A549 (cell line): ENCODE data around the gene TRPM4. TPM values are rescaled to one million over a fixed set of nuclear protein-coding genes. Genes with fewer than 3 reads are reported as not detected.
A peak's percentile ranks its signal among the peaks of the same experiment; 100 is the strongest.

Source experiments
- ATAC-seq, 2 experiments: fragments of 200-7000 bp in 1 of 2; fragments of >200 bp in 1 of 2; cut with Nextera tagmentation in 1 of 2; cut with Tn5 transposase in 1 of 2; 3 replicates each; pipeline versions ENCODE4 v1.8.0 to v1.9.1; 2018 to 2020; ENCODE audit warnings: mild to moderate bottlenecking in 1 of 2, moderate library complexity in 1 of 2
- CTCF ChIA-PET: fragments of 300-600 bp; sonication (Branson Sonifier 250); formaldehyde crosslinking; extraction: SDS; loops from one replicate; lab custom pipeline; 2021; ENCODE audit warnings: antibody characterized with exemption, inconsistent platforms; lab: Yijun Ruan, JAX
- POLR2A ChIA-PET: fragments of 350-600 bp; formaldehyde crosslinking; extraction: SDS; loops from one replicate; lab custom pipeline; 2021; ENCODE audit warnings: antibody characterized with exemption, inconsistent platforms; lab: Yijun Ruan, JAX
- DNase-seq, 2 experiments: peaks; one replicate each; pipeline versions ENCODE4 v3.0.0 to v3.0.0-alpha.2; 2011 to 2016; ENCODE audit warnings: low read depth in 1 of 2, low spot score in 1 of 2
- FAIRE-seq: peaks from 2 replicates; lab custom pipeline; 2011; peaks lifted over from hg19 to GRCh38; lab: Jason Lieb, UNC
- H3K27ac ChIP-seq, 2 experiments: fragments of >200 bp; sonication (Bioruptor Twin); formaldehyde crosslinking; 3 replicates each; pipeline ENCODE4 v1.5.1; 2016 to 2017
- H3K4me1 ChIP-seq: fragments of >200 bp; sonication (Bioruptor Twin); formaldehyde crosslinking; 3 replicates; pipeline ENCODE4 v1.6.1; 2016
- H3K4me2 ChIP-seq: fragments of >200 bp; sonication (Bioruptor Twin); formaldehyde crosslinking; 3 replicates; pipeline ENCODE4 v1.6.1; 2016
- H3K4me3 ChIP-seq: fragments of >200 bp; sonication (Bioruptor Twin); formaldehyde crosslinking; 3 replicates; pipeline ENCODE4 v1.5.1; 2016
- H3K9me3 ChIP-seq: fragments of >200 bp; sonication (Bioruptor Twin); formaldehyde crosslinking; 3 replicates; pipeline ENCODE4 v1.6.1; 2016
- BHLHE40 ChIP-seq: IDR thresholded peaks from 2 replicates; pipeline ENCODE4 v1.6.1; 2012; ENCODE audit warnings: low read depth, low read length, inconsistent platforms
- CBX8 ChIP-seq: fragments of 200-600 bp; sonication (generic); IDR thresholded peaks from 2 replicates; pipeline ENCODE4 v1.6.1; 2016
- CEBPB ChIP-seq, 2 experiments: fragments of >200 bp in 1 of 2; sonication (Bioruptor Twin) in 1 of 2; formaldehyde crosslinking in 1 of 2; IDR thresholded peaks; 2 replicates each; pipeline ENCODE4 v1.6.1; 2012 to 2016
- EP300 ChIP-seq, 2 experiments: fragments of >200 bp; sonication (Bioruptor Twin); formaldehyde crosslinking; IDR thresholded peaks; 2 replicates in 1 of 2; 3 replicates in 1 of 2; pipeline ENCODE4 v1.6.1; 2016 to 2017
- ESRRA ChIP-seq: fragments of 150-350 bp; IDR thresholded peaks from 2 replicates; pipeline ENCODE4 v1.6.1; 2014; ENCODE audit warnings: mild to moderate bottlenecking, low read length, borderline replicate concordance
- GATA3 ChIP-seq: IDR thresholded peaks from 2 replicates; pipeline ENCODE4 v1.6.1; 2012; ENCODE audit warnings: borderline replicate concordance
- HOXB13 ChIP-seq: fragments of 250-450 bp; sonication (Bioruptor Pico); IDR thresholded peaks from 2 replicates; pipeline ENCODE4 v1.5.0; 2020; ENCODE audit warnings: low read depth, mild to moderate bottlenecking, moderate library complexity
- HOXB5 ChIP-seq: fragments of 250-450 bp; sonication (Bioruptor Pico); IDR thresholded peaks from 2 replicates; pipeline ENCODE4 v1.5.0; 2020; ENCODE audit warnings: mild to moderate bottlenecking, moderate library complexity
- KDM5A ChIP-seq: fragments of 200-600 bp; sonication (generic); IDR thresholded peaks from 2 replicates; pipeline ENCODE4 v1.6.1; 2016; ENCODE audit warnings: antibody characterized with exemption, mild to moderate bottlenecking
- MYC ChIP-seq: IDR thresholded peaks from 2 replicates; pipeline ENCODE4 v1.6.1; 2012; ENCODE audit warnings: mild to moderate bottlenecking, inconsistent platforms, low read length, improper control_type of control experiment, borderline replicate concordance
- RAD21 ChIP-seq, 2 experiments: fragments of >200 bp in 1 of 2; sonication (Bioruptor Twin) in 1 of 2; formaldehyde crosslinking in 1 of 2; IDR thresholded peaks in 1 of 2; conservative IDR thresholded peaks in 1 of 2; 2 replicates in 1 of 2; 3 replicates in 1 of 2; pipeline ENCODE4 v1.6.1; 2012 to 2018; ENCODE audit warnings: inconsistent platforms in 1 of 2
- RARB ChIP-seq: fragments of 250-450 bp; sonication (Bioruptor Pico); IDR thresholded peaks from 2 replicates; pipeline ENCODE4 v1.8.0; 2021; ENCODE audit warnings: mild to moderate bottlenecking, moderate library complexity
- RCOR1 ChIP-seq: fragments of 150-350 bp; IDR thresholded peaks from 2 replicates; pipeline ENCODE4 v1.6.1; 2014; ENCODE audit warnings: antibody characterized with exemption, low read length, low read depth
- SMC3 ChIP-seq: fragments of >200 bp; sonication (Bioruptor Twin); formaldehyde crosslinking; IDR thresholded peaks from 3 replicates; pipeline ENCODE4 v1.6.1; 2018; ENCODE audit warnings: inconsistent platforms
- ZNF302 ChIP-seq: fragments of 250-450 bp; sonication (Bioruptor Pico); IDR thresholded peaks from 2 replicates; pipeline ENCODE4 v1.9.0; 2021; ENCODE audit warnings: inconsistent platforms, mild to moderate bottlenecking, moderate library complexity
- ZSCAN20 ChIP-seq: fragments of 250-450 bp; sonication (Bioruptor Pico); IDR thresholded peaks from 2 replicates; pipeline ENCODE4 v1.8.0; 2022; ENCODE audit warnings: mild to moderate bottlenecking, moderate library complexity
- WGBS: methylation state at CpG from one replicate; pipeline ENCODE4 v1.1.6; 2017; ENCODE audit errors: missing lambda C conversion rate; 5-methylcytosine and 5-hydroxymethylcytosine counted together
- polyA plus RNA-seq, 4 experiments: library from polyadenylated mRNA; depleted of rRNA in 3 of 4; stranded (reverse); fragments of >200 nt; fragmentation: RNase III in 1 of 4; extraction: RNeasy Plus Mini Kit Qiagen cat#74134 plus additional on column Dnase treatment in 1 of 4; gene quantifications; 2 replicates in 3 of 4; 3 replicates in 1 of 4; pipeline ENCODE4 v1.2.3, GENCODE V29; 2011 to 2017
- TF ChIP-seq, protein P1 (sequence below): fragments of 450-650 bp; IDR thresholded peaks from 2 replicates; pipeline ENCODE4 v1.6.1; 2014; ENCODE audit warnings: antibody characterized with exemption
- TF ChIP-seq, protein P2 (sequence below): IDR thresholded peaks from 2 replicates; pipeline ENCODE4 v1.6.1; 2012
- TF ChIP-seq, protein P3 (sequence below): fragments of 250-450 bp; sonication (Bioruptor Pico); IDR thresholded peaks from 2 replicates; pipeline ENCODE4 v1.5.0; 2021; ENCODE audit warnings: mild to moderate bottlenecking, moderate library complexity, borderline replicate concordance
- TF ChIP-seq, protein P4 (sequence below): fragments of >200 bp; sonication (Bioruptor Twin); formaldehyde crosslinking; IDR thresholded peaks from 3 replicates; pipeline ENCODE4 v1.5.1; 2016
- TF ChIP-seq, protein P5 (sequence below): IDR thresholded peaks from 2 replicates; pipeline ENCODE4 v1.6.1; 2012

Gene TRPM4
- polyA plus RNA-seq, 2 of the 4 experiments (the other 2 are of a cell fraction) = 4.7 to 9.1 TPM

DNA sequence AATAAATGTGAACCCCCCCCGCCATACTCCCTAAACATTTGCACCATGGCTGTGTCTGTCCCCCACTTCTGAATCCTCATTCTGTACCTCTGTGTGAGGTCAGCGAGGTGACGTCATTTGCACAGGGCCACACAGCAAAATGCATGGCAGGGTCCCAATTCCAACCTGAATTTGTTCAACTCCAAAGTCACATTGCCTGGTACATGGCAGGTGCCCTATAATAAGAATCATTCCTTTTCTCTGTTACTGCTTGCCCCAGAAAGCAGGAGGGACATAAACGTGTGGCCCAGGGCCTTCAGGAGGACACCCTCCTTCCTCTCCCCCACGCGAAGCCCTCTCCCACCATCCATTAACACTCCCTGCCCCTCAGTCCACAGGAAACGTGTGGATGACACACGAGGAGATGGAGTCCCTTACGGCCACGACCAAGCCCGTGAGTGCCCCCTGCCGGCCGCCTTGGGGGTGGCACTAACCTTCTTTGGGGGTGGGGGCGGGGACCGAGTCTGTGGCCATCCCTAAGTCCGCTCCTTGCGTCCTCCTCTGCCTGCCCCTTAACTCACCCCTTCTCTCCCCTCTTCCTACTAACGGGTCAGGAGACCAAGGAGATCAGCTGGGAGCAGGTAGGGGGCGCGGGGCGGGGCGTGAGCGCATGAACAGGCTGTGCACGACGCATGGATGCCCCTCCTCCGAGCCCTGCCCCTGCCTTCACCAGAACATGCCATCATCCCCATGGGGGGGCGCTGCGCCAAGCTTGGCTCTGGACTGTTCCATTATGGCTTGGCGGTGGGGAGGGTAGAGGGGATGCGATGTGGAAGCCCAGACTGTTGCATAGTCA lies 11.8 kb upstream of the TRPM4 start:
- FAIRE-seq = no peak
- CTCF ChIA-PET = interaction anchor here (0.5 to 15.0 kb wide), 47 partner anchors 9 to 358 kb away, joined by 3 to 298 read pairs (median 4); partner anchors contain the start of genes GYS1, HRC, LIN7B and PPFIA3
- peaks cover 21% of the 10 kb centered on the region for H3K4me1 ChIP-seq
- H3K4me3 ChIP-seq = peak overlapping the region; percentile 37
- no peaks in the 10 kb centered on the region for H3K9me3 ChIP-seq
- POLR2A ChIA-PET = interaction anchor here (1.7 kb wide), 1 partner anchor 17 kb away, joined by 6 read pairs; no protein-coding TSS in a partner anchor
- H3K4me2 ChIP-seq = peak overlapping the region; percentile 69
- TF ChIP-seq CBX8 (no peak), BHLHE40 (peak; percentile 68), ZSCAN20 (CRISPR knock-in tag) (no peak), CEBPB (IDR thresholded peaks at IDR 0.05) (no peak), GATA3 (peak; percentile 36; the same call in 1 of the 2 replicates), HOXB5 (CRISPR knock-in tag) (no peak), SMC3 (peak; percentile 85), KDM5A (no peak), MYC (peak; percentile 53; the same call in 1 of the 2 replicates), HOXB13 (CRISPR knock-in tag) (no peak), RCOR1 (no peak), ZNF302 (no peak), RAD21 (conservative IDR thresholded peaks at IDR 0.05 in 1 of 2, IDR thresholded peaks at IDR 0.05 in 1 of 2) (peak; percentile 82 to 89), EP300 (IDR thresholded peaks at IDR 0.05) (no peak), ESRRA (no peak), RARB (CRISPR knock-in tag) (no peak)
- TF ChIP-seq, protein P1, sequence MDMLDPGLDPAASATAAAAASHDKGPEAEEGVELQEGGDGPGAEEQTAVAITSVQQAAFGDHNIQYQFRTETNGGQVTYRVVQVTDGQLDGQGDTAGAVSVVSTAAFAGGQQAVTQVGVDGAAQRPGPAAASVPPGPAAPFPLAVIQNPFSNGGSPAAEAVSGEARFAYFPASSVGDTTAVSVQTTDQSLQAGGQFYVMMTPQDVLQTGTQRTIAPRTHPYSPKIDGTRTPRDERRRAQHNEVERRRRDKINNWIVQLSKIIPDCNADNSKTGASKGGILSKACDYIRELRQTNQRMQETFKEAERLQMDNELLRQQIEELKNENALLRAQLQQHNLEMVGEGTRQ = no peak
- TF ChIP-seq, protein P2, sequence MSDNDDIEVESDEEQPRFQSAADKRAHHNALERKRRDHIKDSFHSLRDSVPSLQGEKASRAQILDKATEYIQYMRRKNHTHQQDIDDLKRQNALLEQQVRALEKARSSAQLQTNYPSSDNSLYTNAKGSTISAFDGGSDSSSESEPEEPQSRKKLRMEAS = peak; percentile 82
- TF ChIP-seq, protein P3, sequence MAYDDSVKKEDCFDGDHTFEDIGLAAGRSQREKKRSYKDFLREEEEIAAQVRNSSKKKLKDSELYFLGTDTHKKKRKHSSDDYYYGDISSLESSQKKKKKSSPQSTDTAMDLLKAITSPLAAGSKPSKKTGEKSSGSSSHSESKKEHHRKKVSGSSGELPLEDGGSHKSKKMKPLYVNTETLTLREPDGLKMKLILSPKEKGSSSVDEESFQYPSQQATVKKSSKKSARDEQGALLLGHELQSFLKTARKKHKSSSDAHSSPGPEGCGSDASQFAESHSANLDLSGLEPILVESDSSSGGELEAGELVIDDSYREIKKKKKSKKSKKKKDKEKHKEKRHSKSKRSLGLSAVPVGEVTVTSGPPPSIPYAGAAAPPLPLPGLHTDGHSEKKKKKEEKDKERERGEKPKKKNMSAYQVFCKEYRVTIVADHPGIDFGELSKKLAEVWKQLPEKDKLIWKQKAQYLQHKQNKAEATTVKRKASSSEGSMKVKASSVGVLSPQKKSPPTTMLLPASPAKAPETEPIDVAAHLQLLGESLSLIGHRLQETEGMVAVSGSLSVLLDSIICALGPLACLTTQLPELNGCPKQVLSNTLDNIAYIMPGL = no peak
- TF ChIP-seq, protein P4, sequence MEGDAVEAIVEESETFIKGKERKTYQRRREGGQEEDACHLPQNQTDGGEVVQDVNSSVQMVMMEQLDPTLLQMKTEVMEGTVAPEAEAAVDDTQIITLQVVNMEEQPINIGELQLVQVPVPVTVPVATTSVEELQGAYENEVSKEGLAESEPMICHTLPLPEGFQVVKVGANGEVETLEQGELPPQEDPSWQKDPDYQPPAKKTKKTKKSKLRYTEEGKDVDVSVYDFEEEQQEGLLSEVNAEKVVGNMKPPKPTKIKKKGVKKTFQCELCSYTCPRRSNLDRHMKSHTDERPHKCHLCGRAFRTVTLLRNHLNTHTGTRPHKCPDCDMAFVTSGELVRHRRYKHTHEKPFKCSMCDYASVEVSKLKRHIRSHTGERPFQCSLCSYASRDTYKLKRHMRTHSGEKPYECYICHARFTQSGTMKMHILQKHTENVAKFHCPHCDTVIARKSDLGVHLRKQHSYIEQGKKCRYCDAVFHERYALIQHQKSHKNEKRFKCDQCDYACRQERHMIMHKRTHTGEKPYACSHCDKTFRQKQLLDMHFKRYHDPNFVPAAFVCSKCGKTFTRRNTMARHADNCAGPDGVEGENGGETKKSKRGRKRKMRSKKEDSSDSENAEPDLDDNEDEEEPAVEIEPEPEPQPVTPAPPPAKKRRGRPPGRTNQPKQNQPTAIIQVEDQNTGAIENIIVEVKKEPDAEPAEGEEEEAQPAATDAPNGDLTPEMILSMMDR = peak; percentile 98
- TF ChIP-seq, protein P5, sequence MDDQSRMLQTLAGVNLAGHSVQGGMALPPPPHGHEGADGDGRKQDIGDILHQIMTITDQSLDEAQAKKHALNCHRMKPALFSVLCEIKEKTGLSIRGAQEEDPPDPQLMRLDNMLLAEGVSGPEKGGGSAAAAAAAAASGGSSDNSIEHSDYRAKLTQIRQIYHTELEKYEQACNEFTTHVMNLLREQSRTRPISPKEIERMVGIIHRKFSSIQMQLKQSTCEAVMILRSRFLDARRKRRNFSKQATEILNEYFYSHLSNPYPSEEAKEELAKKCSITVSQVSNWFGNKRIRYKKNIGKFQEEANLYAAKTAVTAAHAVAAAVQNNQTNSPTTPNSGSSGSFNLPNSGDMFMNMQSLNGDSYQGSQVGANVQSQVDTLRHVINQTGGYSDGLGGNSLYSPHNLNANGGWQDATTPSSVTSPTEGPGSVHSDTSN = 0 out of 2 replicates have a peak, but pooled peaks have one; percentile 30
- TF ChIP-seq, all 56 proteins: peak for 8
- WGBS = 6% methylated on average over 22 of the region's 30 CpGs
- DNase-seq = peak; percentile 91 to 95
- ATAC-seq = peak; percentile 26 to 55
- peak overlapping the region; percentile 42 to 74; a peak in 5 of 6 replicates for H3K27ac ChIP-seq
